NK-92 (cell line): ENCODE data around the gene NRARP.

ENCODE experiments used
- DNase-seq: peaks from one replicate; lab custom pipeline; 2025; ENCODE audit not compliant: unreplicated experiment; lab: John Stamatoyannopoulos, UW

NRARP gene

GRCh38 chr9:137311171-137311985, 9.3 kb upstream of the NRARP start:
- no peak for DNase-seq

- DNase-seq = no peak
These were observed 8.3 kb upstream of the NRARP start for GRCh38 chr9:137310189-137311052.

DNA sequence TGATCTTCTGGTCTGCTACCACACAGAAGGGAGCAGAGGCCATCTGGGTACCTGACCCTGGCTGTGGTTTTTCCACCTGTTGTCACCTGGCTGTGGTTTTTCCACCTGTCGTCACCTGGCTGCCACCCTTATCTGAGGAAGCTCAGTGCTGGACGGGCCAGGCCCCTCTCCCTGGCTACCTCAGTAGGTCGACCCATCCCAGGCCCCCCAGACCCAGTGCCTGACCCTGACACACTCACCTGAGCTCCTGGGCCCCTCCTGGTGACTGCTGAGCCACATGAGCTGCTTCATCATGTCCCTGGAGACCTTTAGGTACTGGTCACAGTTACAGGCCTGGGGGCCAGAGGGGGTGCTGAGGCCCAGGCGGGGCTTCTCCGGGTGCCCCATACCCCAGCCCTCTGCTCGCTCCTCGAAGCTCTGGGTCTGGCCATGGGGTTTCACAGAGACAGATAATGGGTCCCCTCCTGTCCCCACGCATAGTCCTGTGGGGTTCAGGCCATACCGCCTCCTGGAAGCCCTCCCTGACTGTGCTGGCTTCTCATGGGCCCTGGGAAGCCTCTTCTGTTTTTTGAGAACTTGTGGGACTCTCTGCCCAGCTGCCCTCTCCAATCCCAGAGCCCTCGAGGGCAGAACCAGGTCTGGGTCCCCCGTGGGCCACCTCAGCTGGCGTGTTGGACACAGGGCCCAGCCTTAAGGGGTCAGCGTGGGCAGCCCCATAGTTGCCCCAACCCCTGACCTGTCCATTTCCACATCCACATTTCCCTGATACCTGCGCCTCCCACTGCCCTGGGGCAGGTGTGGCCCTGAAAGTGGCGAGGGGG, 7.5 kb upstream of the NRARP start:
- no peak for DNase-seq

DNA sequence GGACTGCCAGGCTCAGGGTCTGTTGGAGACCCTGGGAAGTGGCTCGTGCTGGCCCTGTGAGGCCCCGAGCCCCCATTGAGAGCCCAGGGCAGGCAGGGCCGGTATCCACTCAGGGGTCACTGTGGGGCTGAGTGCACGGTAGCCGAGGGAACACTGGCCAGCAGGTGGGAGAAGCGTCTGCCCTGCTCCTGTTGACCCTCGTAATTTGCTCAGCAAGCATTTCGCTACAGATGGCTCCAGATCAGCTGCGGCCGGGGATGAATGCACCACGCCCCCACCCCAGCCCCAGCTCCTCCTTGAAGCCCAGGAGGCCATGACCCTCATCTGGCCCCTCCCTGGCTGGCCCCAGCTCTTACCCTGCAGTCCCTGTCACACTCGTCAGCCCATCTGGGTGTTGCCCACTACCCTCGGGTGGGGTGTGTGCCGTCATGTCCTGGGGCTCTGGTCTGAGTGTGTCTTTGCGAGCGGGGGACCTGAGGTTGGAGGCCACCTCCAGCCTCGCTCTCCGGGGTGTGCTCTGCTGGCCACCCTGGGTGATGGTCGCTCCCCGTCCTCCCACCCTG, 6.1 kb upstream of the NRARP start:
- no peak for DNase-seq

GRCh38 chr9:137307255-137308056, 5.4 kb upstream of the NRARP start:
- no peak for DNase-seq

DNA sequence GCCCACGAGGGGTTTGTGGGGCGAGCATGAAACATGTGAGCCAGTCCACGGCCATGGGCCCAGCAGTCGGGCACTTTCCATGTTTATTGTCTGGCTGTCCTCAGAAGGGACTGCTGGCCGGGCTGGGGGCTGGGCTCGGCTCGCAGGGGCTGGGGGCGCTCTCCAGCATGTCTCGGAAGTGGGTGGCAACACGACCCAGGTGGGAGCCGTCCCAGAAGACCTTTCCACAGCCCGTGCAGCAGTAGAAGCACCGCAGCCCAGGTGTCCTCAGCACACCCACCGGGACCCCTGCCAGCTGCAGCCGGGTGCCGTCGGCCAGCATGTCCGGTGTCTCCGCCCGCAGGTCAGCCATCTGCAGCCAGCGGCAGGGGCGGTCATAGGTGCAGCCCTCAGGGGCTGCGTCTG, 4.8 kb upstream of the NRARP start:
- no peak for DNase-seq

- DNase-seq = no peak
These were observed 4.2 kb upstream of the NRARP start for GRCh38 chr9:137306066-137306849.

- no peak for DNase-seq
These were observed 3.7 kb upstream of the NRARP start for GRCh38 chr9:137305798-137306065.

DNA sequence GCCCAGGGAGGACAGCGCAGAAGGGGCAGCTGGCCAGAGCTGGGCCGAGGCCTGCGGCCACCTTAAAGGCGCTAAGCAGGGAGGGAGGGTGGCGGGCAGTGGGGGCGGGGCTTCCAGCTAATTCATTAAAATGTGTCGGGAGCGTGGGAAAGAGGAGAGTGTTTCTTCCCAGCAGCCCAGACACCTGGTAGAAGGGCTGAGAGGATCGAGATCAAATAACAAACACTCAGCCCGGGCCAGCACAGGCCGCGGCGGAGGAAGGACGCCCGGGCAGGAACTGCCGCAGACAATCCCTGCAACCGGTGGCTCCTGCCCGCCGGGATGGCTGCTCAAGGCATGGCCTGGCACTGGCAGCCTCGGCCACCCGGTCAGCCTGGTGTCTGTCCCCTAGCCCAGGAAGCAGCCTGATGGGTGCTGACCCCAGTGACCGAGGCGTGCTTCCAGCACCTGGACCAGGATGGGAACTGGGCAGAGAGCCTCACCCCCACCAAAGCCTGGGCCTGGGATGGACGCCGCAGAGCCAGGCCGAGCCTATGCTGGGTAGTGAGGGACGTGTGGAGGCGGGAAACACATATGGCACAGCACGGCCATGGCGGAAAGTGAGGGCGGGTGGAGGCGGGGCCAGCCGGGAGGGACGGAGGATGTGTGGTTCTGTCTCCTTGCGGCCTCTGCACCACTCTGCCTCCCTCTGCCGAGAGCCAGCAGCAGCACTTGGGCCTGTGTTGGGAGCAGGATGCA, 3.2 kb upstream of the NRARP start:
- DNase-seq = no peak

GRCh38 chr9:137304383-137305059, 2.5 kb upstream of the NRARP start:
- no peak for DNase-seq

DNA sequence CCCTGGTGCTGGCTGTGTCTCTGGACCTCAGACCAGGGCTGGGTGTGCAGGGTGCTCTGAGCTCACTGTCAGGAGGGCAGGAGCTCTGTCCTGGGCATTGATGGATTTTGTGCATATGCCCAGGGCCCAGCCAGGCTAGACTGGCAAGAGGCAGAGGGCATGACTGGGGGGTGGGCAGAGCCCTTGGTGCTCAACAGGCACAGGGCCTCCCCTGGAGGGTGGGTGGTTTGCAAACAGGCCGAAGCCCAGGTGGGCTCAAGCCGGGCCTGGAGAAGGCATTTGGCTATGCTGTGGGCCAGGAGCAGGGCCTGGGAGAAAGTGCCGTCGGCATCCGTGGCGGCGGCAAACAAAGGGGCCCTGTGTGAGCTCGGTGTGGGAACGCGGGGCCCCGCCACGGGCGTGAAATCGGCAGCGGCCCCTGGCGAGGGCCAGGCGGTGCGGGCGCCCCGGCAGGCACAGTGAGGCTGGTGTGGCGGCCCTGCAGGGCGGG, 1.9 kb upstream of the NRARP start:
- DNase-seq = no peak

- no peak for DNase-seq
These were observed 1.3 kb upstream of the NRARP start for GRCh38 chr9:137303151-137303892.

DNA sequence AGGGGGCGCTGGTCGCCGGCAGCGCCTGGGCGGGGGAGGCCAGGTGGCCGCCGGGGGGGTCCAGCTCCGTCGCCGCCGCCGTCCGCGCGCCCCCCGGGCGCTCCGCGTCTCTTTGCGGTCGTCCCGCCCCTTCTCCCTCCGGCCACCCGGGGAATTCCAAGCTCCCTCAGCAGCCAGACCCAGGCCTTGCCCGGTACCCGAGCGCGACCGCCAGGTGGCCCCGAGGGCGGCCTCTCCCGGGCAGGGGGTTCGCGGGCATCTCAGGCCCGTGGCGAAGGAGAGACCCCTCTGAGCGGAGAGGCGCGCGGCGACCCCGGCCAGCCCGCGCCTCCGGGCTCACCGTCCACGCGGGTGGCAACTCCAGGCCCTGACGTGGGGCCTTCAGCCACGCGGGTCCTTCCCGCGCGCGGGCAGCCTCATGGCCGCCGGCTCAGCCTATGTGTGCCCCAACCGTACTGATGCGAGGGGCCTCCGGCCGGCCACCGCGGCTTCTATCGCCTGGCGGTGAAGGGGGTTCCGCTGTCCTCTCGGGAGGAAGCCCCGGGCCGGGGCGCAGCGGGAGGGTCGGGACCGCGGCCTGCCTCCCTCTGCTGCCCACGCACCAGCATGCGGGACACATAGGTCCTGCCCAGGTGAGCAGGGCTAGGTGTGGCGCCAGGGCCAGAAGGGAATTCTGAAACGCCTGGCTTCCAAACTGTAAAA, 529 bp upstream of the NRARP start:
- DNase-seq = no peak

DNA sequence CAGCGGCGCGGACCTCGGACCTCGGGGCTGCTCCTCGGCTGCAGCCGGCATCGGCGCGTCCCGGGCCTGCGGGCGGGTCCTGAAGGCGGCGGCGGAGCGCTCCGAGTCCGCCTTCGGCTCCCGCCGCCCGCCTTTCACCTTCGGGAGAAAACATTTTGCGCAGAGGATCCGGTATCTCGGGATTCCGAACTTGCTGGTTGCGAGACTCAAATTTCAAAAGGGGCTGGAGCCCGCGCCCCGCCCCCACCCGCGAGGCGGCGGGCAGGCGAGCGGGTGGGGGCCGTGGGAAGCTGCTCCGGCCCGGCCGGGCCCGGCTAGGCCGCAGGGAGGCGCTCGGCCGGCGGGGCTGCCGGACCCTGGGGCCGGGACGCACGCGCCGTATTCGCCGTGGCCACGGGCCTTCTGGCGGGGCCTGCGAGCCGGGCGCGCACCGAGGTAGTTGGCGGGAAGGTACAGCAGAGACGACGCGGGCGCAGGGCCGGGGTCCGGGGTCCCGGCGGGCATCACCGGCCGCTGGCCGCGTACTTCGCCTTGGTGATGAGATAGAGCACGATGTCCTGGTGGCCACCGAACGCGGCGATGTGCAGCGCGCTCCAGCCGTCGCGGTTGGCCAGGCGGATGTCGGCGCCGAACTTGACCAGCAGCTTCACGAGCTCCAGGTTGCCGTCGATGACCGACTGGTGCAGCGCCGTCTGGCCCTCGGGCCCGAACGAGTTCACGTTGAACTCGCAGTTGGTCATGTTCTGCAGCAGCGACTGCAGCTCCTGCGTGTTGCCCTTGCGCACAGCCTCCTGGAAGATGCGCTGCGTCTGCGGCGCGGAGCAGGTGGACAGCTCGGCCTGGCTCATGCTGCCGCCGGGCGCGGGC, 757 bp downstream of the NRARP start:
- DNase-seq = no peak

DNA sequence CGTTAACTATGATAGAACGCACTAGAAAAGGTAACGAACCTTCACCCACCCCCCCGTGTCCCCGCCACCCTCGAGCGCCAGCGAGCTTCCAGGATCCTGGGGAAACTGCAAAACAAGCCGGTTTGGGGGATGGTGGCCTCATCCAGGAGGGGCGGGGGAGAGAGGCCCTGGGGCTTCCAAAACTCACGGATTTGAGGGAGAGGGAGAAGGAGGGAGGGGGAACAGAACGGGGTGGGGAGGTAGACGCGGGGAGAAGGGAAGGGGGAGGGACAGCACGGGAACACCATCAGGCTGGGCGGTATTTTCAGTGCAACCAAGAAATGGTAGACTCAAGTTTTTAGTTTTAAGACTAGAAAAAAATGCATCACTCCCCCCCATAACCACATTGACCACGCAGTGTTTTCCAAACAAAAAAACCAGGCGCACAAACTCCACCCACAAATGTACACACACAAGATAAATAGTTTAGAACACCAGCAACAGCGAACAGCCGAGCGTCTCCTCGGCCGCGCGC, 1.4 kb downstream of the NRARP start:
- no peak for DNase-seq

GRCh38 chr9:137299938-137300337, 2.1 kb downstream of the NRARP start:
- no peak for DNase-seq
